NCI-H774 (cell line): Measurements from ENCODE around the gene AHI1.
A peak's percentile ranks its signal among the peaks of the same experiment; 100 is the strongest.

Source experiments
- DNase-seq: peaks from one replicate; lab custom pipeline; 2025; lab: John Stamatoyannopoulos, UW

Gene AHI1

DNA sequence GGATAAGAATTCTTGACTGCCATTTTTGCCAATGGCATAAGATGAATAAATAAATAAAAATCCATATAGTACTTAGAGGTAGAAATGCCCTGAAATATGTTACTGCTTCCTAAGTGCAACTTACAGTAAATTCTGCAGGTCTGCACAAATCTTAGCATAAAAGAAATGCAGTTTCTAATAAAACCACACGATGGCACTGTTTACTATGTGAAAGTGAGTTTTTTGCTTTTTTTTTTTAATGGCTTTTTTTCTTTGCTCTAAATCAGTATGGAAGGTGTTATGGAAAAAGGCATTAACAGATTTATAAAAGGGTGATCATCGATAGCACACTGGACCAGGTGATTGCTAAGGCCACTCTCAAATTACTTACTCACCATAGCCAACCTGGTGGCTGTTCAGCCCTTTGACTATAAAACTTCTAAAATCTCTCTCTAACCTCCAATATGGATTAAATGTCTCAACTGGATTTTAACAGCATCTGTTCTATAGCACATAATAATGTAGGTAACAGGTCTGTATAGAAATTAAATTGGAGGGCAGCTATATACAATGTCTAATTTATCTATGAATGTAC lies 45.8 kb downstream of the AHI1 start:
- peak; percentile 48 for DNase-seq

GRCh38 chr6:135449246-135449645 lies 48.3 kb downstream of the AHI1 start:
- DNase-seq, result no peak

DNA sequence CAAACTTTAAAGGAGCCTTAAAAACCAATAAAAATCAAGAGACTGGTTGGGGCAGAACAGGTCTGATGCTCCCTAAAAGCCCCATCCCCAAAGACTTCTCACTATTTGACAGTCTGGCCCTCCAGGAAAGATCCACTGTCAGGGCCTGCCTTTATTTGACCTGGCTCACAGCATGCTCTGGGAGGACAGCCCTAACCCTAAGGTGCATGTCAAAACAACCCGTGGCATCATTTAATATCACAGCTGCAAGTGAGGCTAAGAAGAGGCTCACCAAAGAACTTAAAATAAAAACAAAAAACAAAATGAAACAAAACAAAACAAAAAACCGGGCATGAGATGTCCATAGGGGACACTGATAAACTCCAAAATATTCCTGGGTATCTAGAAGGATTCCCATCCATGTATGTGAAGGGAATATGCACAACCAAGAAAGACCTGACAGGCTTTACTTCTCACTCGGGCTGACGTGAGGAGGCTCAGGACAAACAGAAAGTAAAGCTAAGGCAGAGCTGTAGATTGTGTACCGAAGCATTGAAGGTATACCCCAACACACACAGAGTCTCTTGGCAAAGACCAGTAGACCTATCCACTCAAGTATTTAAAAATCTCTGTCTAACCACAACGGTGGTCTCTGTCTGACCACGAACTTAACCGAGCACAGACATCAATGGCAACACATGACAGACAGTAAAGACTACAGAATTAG lies 57.3 kb downstream of the AHI1 start:
- no peak for DNase-seq

- no peak for DNase-seq
Observed at GRCh38 chr6:135439549-135439948, 58.0 kb downstream of the AHI1 start.

GRCh38 chr6:135438907-135439535 lies 58.5 kb downstream of the AHI1 start:
- no peak for DNase-seq

DNA sequence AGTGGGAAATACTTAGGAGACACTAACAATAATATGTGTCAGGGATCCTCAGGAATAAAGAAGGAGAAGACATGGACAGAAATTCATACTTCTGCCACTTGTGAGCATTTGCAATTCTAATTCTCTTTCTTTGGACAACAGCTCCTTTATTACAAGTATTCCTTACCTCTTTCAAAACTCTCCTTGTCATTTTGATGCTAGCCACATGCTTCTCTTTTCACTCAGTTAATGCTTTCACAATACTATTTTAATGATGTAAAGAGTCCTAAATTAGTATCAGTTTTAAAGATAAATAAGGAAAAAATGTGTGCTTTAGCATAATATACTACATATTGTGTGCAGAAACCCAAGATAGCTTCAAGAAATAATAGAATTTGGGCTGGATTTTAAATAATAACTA lies 62.5 kb downstream of the AHI1 start:
- DNase-seq, result no peak

- no peak for DNase-seq
Observed at GRCh38 chr6:135434095-135434494, 63.4 kb downstream of the AHI1 start.

DNA sequence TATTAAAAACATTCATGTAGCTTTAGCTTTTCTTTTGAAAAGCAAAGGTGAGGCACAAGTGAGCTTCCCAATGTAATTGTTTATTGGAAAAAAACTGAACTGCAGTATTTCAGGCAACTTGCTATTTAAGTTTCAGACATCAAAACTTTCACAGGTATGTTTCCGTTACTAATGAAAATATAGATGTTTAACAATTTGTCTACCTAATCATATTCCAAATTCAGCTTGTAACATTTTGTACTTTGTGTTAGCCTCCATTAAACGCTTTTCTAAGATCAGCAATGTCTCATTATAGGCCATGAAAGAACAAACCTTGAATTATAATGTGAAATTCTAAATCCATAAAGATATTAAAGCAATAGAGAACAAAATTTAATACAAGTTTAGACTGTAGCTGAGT lies 69.5 kb downstream of the AHI1 start:
- no peak for DNase-seq

DNA sequence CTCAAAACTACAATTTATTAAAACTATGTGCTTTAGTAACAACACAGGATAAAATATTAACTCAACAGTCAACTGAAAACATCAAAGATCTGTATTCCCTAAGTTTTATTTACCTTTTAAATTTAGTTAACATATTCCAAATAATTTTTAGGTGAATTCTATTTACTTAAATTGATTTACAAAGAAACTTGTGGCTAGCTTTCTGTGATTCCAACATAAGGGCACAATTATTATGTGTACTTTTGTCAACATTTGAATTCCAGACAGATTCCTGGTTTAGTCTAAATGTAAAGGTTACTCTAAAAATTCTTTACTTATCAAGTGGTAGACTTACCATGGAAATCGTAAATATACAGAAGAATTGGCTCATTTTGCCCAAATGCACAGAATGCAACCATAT lies 70.7 kb downstream of the AHI1 start:
- DNase-seq, result no peak

- no peak for DNase-seq
Observed at GRCh38 chr6:135424385-135424784, 73.2 kb downstream of the AHI1 start.

DNA sequence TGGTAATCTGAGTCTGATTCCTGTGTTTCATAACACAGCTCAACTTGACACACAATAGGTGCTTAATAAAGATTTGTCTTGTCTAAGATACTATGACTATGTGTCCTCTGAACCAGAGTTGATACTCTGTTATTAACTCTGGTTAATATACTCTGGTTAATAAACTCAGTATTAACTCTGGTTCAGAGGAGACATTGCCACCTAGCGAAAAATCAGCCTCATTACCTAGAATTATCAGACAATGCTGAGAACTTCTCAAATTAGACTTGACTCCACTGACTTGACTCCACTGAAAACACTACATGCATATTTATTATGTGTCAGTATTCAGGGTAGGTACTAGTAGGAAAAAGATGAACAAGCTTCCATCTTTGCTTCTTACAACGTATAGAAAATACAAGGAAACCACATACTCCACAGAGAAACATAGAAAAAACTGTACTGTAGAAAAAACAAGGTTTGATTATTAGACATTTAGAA lies 73.9 kb downstream of the AHI1 start:
- DNase-seq, result peak; percentile 59

- no peak for DNase-seq
Observed at GRCh38 chr6:135419162-135419561, 78.4 kb downstream of the AHI1 start.

DNA sequence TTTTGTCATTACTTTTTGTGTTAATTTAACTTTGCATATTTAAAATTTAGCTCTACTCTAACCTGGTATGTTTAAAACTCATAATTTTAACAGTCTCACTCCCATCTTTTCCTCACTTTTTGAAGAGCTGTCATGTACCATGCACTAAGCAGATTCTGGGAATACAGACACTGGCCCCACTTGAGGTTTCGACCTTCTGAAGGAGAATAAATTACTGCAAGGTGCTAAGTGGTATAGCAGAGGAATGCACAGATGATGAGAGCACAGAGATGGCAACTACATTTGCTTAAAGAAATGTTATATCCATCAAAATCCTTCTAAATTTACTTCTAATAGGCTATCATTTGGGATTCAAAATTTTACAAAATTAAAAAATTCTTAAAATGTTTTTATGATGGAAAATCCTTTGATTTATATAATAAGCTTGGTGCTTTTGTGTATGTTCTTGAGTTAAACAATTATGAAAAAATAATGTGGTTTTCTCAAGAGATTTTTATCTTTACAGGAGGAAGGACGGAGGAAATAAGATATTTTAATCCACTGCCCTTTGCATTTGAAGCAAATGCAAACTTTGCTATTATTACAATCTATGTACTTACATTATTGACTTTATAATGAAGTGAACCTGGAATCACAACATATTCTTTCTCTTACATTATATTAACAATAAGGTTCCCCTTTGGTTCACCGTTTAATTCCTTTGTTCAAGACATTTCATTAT lies 79.3 kb downstream of the AHI1 start:
- DNase-seq, result no peak

DNA sequence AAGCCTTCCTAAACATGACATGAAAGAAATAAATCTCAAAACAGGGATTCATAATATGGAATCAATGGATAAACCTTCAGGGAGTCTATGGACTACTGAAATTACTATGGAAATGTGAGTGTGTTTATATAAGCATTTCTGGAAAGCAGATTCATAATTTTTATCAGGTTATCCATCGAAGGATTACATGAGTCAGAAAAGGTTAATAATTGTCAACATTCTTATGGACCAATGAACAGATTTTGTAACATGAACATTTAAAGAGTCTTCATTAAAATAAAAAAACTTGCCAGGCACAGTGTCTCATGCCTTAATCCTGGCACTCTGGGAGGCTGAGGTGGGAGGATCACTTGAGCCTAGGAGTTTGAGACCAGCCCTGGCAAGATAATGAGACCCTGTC lies 84.8 kb downstream of the AHI1 start:
- no peak for DNase-seq

DNA sequence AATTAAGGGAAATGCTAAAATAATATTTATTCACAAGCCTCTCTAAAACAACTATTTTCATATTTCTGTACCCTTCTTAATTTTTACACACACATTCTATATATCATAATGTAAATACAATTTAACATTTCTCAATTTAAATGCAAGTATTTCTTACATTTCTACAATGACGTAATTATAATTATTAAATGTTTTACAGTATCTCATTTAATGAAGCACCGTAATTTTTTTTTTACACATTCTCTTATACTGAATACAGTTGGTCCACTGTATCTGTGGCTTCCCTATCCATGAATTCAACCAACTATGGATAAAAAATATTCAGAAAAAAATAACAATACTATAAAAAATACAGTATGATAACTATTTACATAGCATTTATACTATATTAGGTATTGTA lies 85.7 kb downstream of the AHI1 start:
- DNase-seq, result no peak

- no peak for DNase-seq
Observed at GRCh38 chr6:135411339-135411738, 86.2 kb downstream of the AHI1 start.

DNA sequence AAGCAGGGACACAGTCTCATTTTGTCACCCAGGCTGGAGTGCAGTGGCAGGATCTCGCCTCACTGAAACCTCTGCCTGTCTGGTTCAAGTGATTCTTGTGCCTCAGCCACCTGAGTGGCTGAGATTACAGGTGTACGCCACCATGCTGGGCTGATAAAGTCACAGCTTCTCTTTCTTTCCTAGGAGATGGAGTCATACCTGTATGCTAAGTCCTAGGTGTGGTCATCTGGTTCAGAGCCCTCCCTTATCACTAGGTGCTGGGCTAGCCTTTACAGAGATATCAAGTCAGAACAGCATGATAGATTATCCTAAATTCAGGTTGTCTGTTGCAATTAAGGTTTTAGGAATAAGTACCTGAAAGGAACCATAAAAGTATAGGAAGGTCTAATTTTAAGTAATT lies 86.7 kb downstream of the AHI1 start:
- DNase-seq, result no peak

DNA sequence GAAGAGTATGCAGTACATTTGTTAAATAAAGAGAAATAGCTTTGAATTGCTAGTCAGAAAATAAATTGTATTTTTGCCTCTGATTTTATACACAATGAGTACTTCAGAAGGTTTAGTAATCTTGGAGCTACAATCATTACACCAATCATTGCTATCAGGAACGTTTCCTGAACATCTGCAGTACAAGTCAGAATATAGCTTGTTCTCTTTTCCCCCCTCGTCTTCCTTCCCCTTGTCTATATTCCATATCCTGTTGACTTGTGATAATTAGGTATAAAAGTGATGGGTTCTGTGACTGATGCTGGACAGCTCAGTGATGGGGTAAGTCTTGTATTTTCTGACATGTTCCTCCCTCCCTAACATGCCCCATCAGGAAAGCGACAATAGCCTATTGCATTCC lies 94.0 kb downstream of the AHI1 start:
- DNase-seq, result no peak

DNA sequence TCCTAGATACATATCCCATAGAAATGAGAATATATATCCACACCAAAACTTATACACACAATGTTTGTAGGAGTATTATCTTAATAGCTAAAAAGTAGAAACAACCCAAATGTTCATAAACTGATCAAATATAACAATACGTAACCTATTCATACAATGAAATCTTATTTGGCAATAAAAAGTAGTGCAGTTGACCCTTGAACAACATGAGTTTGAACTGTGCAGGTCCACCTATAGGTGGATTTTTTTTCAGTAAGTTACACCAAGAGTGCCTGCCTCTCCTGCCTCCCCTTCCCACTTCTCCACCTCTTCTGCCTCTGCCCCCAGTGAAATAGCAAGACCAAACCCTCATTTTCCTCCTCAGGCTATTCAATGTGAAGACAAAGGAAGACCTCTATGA lies 95.2 kb downstream of the AHI1 start:
- no peak for DNase-seq

DNA sequence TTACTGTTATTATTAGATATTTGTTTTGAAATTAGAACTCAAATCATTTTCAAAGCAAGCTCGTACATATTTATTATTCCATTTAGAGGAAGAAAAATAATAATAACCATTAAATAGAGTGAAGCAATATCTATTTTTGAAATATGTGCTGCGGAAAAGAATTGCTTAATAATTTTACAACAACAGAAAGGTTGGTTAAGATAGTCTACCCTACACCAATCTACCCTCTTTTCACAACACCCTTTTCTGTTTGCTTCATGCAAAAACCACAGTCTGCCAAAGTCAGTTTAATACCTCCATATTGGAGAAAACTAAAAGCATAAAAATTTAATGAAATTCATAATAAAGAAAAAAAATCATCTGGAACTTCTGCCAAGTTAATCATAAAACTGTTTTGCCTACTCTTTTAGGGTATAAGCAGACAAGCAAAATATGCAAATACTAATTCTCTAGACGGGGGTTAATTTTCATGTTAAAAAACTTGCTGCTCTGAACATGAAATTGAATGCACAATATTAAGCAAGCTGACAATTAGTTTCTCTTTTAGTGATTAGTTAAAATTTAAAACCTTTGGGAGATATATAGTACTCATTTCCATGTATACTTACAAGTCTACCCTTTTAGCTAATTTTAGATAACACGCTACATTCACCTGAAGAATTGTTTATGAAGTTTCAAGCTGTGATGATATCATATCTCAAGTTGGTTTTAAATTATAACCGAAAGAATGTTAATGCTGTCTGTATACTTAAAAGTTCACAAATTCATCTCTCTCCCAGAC lies 100.2 kb downstream of the AHI1 start:
- no peak for DNase-seq

GRCh38 chr6:135395136-135395535 lies 102.4 kb downstream of the AHI1 start:
- DNase-seq, result no peak

- no peak for DNase-seq
Observed at GRCh38 chr6:135393289-135393688, 104.3 kb downstream of the AHI1 start.
